GM19452 (cell line): Measurements from ENCODE around the gene ARVCF.

ENCODE experiments used
- ATAC-seq: cut with Tn5 transposase; IDR thresholded peaks from one replicate; pipeline ENCODE4 v1.9.1; 2021; ENCODE audit not compliant: unreplicated experiment

Gene ARVCF

DNA sequence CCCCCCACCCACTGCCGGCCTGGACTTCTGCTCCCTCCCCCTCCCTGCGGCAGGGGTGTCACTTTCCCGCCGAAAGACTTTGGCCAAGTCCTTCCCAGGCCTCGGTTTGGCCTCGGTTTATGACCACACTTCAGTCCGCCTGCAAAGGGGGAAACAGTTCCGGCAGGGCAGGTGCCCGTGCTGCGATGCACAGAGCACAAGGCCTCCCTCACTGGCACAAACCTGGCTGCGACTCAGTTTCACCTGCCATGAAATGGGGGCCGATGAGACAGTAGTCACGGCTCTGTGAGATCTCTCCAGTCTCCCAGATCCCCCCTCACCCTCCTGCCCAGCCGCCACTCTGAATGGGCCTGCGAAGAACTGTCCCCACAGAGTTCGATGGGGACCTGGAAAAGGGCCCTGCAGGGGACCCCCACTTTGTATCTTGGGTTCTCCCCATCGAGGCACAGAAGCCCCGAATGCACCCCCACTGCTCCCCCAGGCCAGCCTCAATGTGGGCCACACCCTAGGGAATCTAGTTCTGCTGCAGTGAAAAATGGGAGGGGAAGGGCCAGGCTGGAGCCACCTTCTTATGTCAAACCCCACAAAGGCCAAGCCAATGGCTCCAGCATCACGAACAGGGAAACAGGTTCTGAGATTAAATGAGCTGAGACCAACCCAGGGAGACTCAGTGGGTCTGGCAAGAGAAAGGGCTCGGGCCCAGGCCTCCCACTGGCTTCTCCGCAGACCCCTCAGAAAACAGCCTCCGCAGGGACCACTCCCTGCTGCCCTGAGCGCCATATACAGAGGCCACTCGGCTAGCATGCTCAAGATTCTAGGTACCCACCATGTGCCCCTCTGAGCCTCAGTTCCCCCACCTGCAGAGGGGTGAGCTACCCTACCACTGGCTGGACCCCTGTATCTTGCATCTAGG lies 29.0 kb downstream of the ARVCF start:
- no peak for ATAC-seq

GRCh38 chr22:19986410-19987341 lies 29.9 kb downstream of the ARVCF start:
- ATAC-seq = peak; percentile 58

GRCh38 chr22:19986011-19986409 lies 30.6 kb downstream of the ARVCF start:
- no peak for ATAC-seq

DNA sequence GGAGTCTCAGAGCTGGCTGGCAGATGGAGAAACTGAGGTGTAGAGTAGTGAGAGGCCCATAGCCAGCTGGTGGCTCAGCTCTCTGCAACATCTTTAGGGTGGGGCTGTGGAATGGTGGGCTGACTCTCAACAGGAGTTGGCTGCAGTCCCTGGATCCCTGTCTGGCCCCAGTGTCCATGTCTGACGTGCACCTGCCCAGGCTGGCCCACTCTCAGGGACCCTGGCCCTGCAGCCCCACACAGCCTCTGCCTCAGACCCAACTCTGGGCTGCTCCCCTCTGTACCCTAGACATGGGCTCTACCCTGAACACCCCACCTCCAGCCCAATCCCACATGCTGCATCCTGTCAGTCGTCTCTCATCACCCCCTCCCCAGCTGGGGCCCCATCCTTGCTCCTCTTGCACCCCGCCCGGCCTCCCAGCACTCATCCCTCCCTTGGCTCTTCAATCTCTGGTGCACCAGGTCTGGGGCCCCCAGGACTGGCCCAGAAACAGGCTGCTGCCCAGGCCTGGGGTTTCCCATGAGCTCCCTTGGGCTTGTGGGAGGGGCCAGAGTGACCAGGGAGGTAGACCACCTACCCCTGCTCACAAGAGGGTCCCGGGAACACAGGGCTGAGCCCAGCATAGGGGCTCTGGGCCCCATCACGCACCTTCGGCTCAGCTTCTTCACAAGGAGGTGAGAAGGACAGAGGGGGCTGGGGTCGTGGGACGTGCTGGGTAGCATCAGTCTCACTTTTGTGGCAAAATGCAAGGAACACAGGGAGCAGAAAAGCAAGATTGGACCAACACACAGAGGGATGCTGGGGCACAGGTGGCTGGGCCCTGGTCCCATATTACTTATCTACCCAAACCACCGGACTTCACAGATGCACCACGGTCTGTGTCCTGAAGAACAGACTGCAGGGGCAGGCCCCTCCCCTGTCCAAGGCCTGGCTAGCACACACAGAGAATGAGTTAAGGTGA lies 31.5 kb downstream of the ARVCF start:
- ATAC-seq = no peak

DNA sequence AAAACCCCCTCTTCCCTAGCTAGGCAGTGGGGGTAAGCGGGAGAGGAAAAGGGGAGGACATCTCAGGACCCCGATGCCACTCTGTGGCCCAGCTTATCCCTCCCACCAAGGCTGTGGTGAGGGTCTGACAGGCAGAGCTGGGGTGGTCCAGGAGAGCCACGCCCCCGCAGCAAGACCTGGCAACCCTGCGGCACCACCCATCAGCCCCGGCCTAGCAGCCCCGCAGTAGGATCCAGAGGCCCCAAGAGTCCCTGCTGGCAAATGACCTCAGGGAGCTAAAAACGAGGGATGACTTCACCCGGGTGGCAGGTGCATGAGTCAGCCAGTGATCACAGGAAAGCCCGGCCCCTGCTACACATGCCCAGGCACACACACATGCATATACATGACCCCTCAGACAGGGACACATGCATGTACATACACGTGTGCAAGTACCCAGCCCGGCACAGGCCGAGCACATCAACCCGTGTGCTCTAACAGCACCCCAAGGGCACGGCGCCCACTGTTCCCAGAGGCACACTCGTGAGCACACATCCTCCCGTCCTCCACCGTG lies 32.3 kb downstream of the ARVCF start:
- ATAC-seq = no peak

GRCh38 chr22:19983741-19984140 lies 32.9 kb downstream of the ARVCF start:
- no peak for ATAC-seq

- ATAC-seq = no peak
Measured at GRCh38 chr22:19982991-19983578, 33.5 kb downstream of the ARVCF start.

DNA sequence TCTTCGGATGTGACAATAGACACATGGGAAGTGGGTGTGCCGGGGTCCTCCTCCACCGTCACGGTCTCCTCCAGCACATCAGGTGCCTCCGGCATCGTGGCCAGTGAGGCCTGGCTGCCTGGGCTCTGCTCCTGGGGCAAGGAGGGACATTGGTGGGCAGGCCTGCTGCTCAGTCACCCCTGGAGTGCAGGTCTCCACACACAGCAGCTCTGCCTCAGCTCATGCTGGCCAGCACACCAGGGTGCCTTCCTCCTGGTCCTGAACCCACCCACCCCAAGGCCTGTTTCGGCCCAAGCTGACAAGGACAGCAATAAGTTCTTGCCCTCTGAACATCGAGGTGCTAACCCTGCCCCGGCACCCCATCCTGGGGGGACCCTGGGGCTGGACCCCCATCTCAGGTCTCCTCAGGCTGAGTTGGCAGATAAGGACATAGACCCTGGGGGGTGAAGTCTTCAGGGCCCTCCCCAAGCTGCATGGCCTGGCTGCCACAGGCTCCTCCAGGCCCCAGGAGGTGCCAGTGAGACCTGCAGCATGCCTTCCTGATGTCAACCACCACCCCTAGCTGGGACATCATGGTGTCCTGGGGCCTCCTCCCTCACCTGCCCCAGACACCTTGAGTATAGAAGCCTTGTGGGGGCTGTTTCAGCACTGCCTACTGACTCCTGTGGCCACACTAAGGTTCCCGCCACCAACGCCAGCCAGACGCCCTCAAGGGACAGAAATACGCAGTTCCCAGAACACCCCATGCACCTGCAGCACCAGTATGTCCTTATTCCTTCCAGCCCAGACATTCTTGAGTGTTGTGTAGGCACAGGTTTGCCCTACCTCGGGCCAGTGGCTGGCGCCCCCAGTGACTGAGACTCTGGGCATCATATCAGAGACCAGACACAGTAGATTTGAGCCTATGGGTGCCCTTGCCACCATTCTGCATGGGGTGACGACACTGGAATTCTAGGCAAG lies 34.4 kb downstream of the ARVCF start:
- no peak for ATAC-seq

DNA sequence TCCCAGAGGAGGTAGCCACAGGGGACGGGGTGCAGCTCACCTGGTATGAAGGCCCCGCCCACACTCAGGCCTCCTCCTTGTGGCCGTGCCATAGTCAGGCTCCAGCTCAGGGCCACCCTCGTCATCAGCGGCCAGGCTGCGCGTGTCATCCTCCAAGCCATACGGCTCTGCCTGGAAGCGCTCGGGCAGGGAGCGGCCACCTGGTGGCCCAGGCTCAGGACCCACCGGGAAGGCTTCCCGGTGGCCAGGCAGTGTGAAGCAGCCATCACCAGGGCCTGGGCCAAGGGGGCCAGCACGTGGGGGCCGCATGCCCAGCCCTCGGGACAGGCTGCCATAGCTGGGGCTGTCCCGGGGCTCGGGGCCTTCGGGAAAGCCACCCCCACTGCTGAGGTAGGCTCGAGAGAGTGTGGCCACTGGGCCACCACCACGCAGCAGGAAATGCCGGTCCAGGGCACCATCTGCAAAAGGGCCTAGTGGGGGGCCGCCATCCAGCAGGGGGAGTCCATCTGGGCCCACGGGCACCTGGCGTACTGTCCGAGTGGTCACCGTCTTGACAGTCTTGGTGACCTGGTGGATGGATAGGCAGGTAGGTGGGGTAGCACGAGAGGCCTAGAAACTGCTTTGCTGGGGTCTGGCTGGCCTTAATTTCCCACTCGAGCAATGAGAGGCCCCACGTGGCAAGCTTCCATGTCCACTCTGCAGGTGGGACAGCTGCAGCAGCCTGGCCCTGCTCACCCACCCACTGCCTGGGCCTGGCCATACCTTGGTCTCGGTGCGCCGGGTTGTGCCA lies 35.3 kb downstream of the ARVCF start:
- ATAC-seq = no peak

GRCh38 chr22:19980766-19981165 lies 35.9 kb downstream of the ARVCF start:
- ATAC-seq = no peak

DNA sequence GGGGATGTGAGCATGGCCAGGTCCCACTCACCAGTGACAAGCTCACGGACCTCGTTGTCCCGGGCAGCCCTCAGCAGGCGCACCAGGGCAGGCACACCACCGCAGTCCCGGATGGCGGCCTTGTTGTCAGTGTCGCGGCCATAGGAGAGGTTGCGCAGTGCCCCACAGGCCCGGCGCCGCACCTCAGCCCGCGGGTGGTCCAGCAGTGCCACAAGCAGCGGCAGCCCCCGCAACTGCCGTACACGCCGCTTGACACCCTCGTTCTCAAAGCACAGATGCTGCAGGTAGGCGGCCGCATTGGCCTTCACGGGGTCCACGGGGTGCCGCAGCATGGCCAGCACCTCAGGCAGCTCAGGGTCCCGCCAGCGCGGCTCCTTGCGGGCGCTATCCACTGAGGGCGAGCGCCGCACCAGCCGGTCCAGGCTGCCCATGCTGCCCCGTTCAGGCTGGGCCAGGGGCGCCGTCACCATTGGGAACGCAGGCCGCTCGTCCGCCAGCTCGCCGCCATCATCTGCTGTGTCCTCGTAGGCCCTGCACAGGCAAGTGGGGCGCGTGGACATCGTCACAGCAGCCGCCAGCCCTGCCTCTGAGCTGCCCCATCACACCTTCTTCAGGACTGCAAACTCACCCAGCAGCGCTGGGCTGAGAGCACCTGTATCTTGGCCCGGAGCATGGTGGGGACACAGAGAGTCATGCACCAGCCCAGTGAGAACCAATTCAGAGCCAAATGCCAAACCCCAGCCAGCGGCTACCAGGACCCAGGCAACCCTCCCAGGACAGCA lies 36.7 kb downstream of the ARVCF start:
- no peak for ATAC-seq

- no peak for ATAC-seq
Measured at GRCh38 chr22:19978748-19979147, 37.9 kb downstream of the ARVCF start.

GRCh38 chr22:19977296-19978243 lies 39.1 kb downstream of the ARVCF start:
- ATAC-seq = no peak

DNA sequence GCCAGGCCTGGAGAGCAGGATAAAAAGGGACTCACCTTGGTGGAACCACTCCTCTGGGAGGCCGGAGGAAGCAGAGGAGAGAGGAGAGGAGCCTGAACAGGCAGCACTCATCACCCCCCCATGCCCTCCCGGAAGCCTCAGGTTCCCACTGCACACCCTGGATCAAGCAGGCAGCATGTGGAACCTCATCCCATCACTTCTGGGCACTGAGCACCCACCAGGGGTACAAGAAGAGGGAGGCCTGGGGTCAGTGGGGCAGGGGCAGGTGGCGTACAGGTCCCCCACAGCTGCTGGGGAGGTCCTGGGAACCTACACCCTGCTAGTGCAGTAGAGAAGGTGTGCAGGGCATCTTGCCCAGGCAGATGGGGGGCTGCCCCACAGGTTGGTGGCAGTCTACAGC lies 40.0 kb downstream of the ARVCF start:
- ATAC-seq = no peak

DNA sequence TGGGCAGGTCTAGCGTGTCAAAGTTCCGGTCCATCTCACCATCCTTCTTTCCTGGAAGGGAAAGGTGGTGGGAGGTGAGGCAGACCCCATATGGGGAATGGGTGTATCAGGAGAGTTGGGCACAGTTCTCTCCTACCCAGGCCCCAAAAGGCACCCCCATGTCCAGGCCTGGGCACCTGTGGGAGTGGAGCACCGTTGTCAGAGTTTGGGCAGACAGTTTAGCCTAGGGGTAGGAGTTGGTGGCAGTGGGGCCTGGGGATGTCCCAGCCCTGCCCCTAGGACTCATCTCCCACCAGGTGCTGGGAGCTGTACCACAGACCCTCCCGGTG lies 41.0 kb downstream of the ARVCF start:
- no peak for ATAC-seq

GRCh38 chr22:19974935-19975706 lies 41.5 kb downstream of the ARVCF start:
- no peak for ATAC-seq
